ENCODE data around the gene COL12A1. TPM values are rescaled to one million over a fixed set of nuclear protein-coding genes. Genes with fewer than 3 reads are reported as not detected.

Gene COL12A1
- total and polyA plus RNA-seq, 2 experiments from 2014 or later, result 0.39 to 6.3 TPM

GRCh38 chr6:75081921-75082320, 123.9 kb downstream of the COL12A1 start:
- TF ChIP-seq NANOG (IDR thresholded peaks at IDR 0.05; ENCODE audit: borderline replicate concordance) (no peak), CTCF (conservative IDR thresholded peaks at IDR 0.05; ENCODE audit: low read depth in 2 of 2) (no peak), EZH2phosphoT487 (IDR thresholded peaks at IDR 0.05; ENCODE audit: unreplicated experiment) (no peak), ZNF331 (CRISPR knock-in tag; IDR thresholded peaks at IDR 0.05; ENCODE audit: low read depth) (no peak), POLR2AphosphoS5 (IDR thresholded peaks at IDR 0.05; ENCODE audit: low read depth) (no peak), CREB1 (CRISPR knock-in tag; IDR thresholded peaks at IDR 0.05; ENCODE audit: low read depth) (no peak), ETS1 (IDR thresholded peaks at IDR 0.05) (no peak), REST (IDR thresholded peaks at IDR 0.05; ENCODE audit: unreplicated experiment) (no peak), JUNB (IDR thresholded peaks at IDR 0.05; ENCODE audit: unreplicated experiment) (no peak), EZH2 (IDR thresholded peaks at IDR 0.05; ENCODE audit: low read depth, unreplicated experiment) (no peak), STAT1 (IDR thresholded peaks at IDR 0.05; ENCODE audit: unreplicated experiment) (no peak), ZNF114 (CRISPR knock-in tag; IDR thresholded peaks at IDR 0.05) (no peak), ZNF462 (CRISPR knock-in tag; IDR thresholded peaks at IDR 0.05) (no peak)
- peaks cover 2% of the 10 kb centered on the region for H3K27me3 Mint-ChIP-seq (ENCODE audit: insufficient read depth, low read depth, poor library complexity)
- no peaks in the 10 kb centered on the region for H3K79me2 ChIP-seq (replicated peaks; ENCODE audit: insufficient read depth)
- ATAC-seq (no peak), DNase-seq (ENCODE audit: low spot score) (no peak)
- H3K9me3 Mint-ChIP-seq, result no peaks in the 10 kb centered on the region
- no peaks in the 10 kb centered on the region for H3F3A ChIP-seq (replicated peaks; ENCODE audit: low read depth)
- no peak overlapping the region for H3K27ac Mint-ChIP-seq
- H3K4me3 ChIP-seq, result no peak overlapping the region
- peaks cover 29% of the 10 kb centered on the region for H3K27me3 ChIP-seq (ENCODE audit: insufficient read depth)
- no peaks in the 10 kb centered on the region for H4K20me1 ChIP-seq (replicated peaks; ENCODE audit: insufficient read depth)
- no peak overlapping the region for H3K4me3 Mint-ChIP-seq
- no peak overlapping the region for H3K27ac ChIP-seq (ENCODE audit: low read depth)
- H3K36me3 Mint-ChIP-seq (ENCODE audit: low read depth), result no peaks in the 10 kb centered on the region
- peaks cover 4% of the 10 kb centered on the region; the same call in 1 of the 2 replicates for H3K9me2 ChIP-seq (ENCODE audit: insufficient read depth)
- no peak overlapping the region for H3K4me2 ChIP-seq
- no peaks in the 10 kb centered on the region for H3K36me3 ChIP-seq (ENCODE audit: insufficient read depth)
- peaks cover 14% of the 10 kb centered on the region for H3K4me1 Mint-ChIP-seq
- 0 out of 2 replicates have a peak, but pooled peaks cover 7% of the 10 kb centered on the region for H3K4me1 ChIP-seq (ENCODE audit: insufficient read depth)
- H2AFZ ChIP-seq, result no peak overlapping the region
